Activated CD8-positive, alpha-beta memory T cell treated with anti-CD3 and anti-CD28 coated beads, Interleukin-2, amount 10 ng/mL, durations not matched to agents 7 days and 5 days (primary cell): ENCODE results near the gene EVA1C. TPM values are rescaled to one million over a fixed set of nuclear protein-coding genes. Genes with fewer than 3 reads are reported as not detected.
"Not testable (repeated sequence)": the region's sequence is repeated elsewhere in the genome, so short reads cannot be mapped to it uniquely, and the experiment has no call there.

Source experiments
- ATAC-seq: fragments of 150-1000 bp; cut with Tn5 transposase; one replicate; pipeline ENCODE4 v1.10.0; 2021; ENCODE audit warnings: moderate library complexity
- CTCF ChIA-PET: fragments of 350-600 bp; sonication (Branson Sonifier 250); formaldehyde crosslinking; loops from one replicate; lab custom pipeline; 2021; ENCODE audit warnings: antibody characterized with exemption; lab: Charles Lee
- DNase-seq: peaks from one replicate; pipeline ENCODE4 v3.0.0-alpha.2; 2020
- H3K27ac Mint-ChIP-seq: one replicate; pipeline ENCODE4 v1.8.0; 2021; ENCODE audit warnings: mild to moderate bottlenecking, mixed read lengths
- H3K27me3 Mint-ChIP-seq: one replicate; pipeline ENCODE4 v1.8.0; 2021; ENCODE audit warnings: mixed read lengths
- H3K36me3 Mint-ChIP-seq: one replicate; pipeline ENCODE4 v1.8.0; 2021; ENCODE audit warnings: mild to moderate bottlenecking, mixed read lengths
- H3K4me1 Mint-ChIP-seq: one replicate; pipeline ENCODE4 v1.8.0; 2021; ENCODE audit warnings: mixed read lengths
- H3K4me3 Mint-ChIP-seq: one replicate; pipeline ENCODE4 v1.8.0; 2021; ENCODE audit warnings: mild to moderate bottlenecking, moderate library complexity, mixed read lengths
- H3K9me3 Mint-ChIP-seq: one replicate; pipeline ENCODE4 v1.8.0; 2022; ENCODE audit warnings: low read depth, mixed read lengths
- total RNA-seq, 2 experiments: library from RNA; stranded (reverse); gene quantifications; one replicate each; pipeline ENCODE4 v1.2.3, GENCODE V29; 2021

The EVA1C gene
- total RNA-seq, 2 experiments from 2014 or later: 4.5 to 7.6 TPM

- H3K27me3 Mint-ChIP-seq: no peaks in the 10 kb centered on the region
- peaks cover 2% of the 10 kb centered on the region for H3K9me3 Mint-ChIP-seq
- no peak for ATAC-seq
- peaks cover 3% of the 10 kb centered on the region for H3K36me3 Mint-ChIP-seq
- no peak overlapping the region for H3K27ac Mint-ChIP-seq
- DNase-seq: no peak
- no peak overlapping the region for H3K4me3 Mint-ChIP-seq
- H3K4me1 Mint-ChIP-seq: no peaks in the 10 kb centered on the region
- CTCF ChIA-PET: interaction anchor here (0.8 to 2.0 kb wide), 2 partner anchors 56 to 253 kb away, joined by 4 to 7 read pairs; no protein-coding TSS in a partner anchor
Measured at GRCh38 chr21:32514275-32515055, 102.0 kb downstream of the EVA1C start.

DNA sequence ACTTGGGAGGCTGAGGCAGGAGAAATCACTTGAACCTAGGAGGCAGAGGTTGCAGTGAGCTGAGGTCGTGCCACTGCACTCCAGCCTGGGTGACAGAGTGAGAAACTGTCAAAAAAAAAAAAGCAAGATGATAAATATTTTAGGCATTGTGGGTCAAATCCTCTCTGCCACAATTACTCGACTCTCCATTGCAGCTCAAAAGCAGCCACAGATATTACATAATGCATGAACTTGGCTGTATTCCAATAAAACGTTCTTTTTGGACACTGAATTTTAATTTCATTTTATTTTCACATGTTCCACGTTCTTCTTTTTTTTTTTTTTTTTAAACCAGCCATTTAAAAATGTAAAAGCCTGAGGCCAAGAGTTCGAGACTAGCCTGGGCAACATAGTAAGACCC lies 103.4 kb downstream of the EVA1C start:
- CTCF ChIA-PET: no interaction called here
- no peaks in the 10 kb centered on the region for H3K4me1 Mint-ChIP-seq
- DNase-seq (no peak), ATAC-seq (no peak)
- no peaks in the 10 kb centered on the region for H3K27me3 Mint-ChIP-seq
- peaks cover 2% of the 10 kb centered on the region for H3K9me3 Mint-ChIP-seq
- no peak overlapping the region for H3K4me3 Mint-ChIP-seq
- no peak overlapping the region for H3K27ac Mint-ChIP-seq
- no peaks in the 10 kb centered on the region for H3K36me3 Mint-ChIP-seq

DNA sequence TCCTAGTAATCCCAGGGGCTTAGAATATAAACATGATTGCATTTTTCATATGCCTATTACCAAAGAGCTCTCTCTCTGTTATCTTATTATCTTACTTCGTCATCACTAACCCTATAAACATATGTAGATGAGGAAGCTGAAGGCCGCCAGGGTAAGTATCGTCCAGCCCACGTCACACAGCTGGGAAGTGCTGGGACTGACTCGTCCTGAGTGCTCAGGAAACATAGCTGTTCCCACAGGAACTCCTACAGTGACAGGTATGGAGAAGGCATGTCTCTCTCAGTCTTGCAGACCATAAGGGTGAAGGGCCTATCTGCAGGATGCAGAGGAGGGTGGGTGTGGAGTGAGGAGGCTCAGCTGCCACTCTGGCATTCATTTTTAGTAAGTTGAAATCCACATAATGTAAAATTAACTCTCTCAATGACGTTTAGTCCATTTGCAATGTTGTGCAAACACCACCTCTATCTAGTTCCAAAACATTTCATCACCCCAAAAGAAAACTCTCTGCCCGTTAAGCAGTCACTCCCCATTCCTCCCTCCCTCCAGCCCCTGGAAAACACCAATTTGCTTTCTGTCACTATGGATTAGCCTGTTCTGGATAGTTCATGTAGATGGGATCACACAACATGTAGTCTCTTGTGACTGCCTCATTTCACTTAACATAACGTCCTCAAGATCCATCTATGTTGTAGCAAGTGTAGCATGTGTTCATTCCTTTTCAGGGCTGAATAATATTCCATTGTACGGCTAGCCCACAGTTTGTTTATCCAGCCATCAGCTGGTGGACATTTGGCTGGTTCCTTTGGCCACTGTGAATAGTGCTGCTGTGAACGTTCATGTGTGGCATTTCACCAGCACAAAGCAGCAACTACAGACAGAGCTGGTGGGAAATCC lies 104.5 kb downstream of the EVA1C start:
- no peaks in the 10 kb centered on the region for H3K36me3 Mint-ChIP-seq
- H3K9me3 Mint-ChIP-seq: peaks cover 2% of the 10 kb centered on the region
- H3K27me3 Mint-ChIP-seq: no peaks in the 10 kb centered on the region
- no peak for ATAC-seq
- no peak for DNase-seq
- CTCF ChIA-PET: interaction anchor here (0.5 to 1.5 kb wide), 2 partner anchors 20 to 84 kb away, joined by 4 read pairs; no protein-coding TSS in a partner anchor
- H3K27ac Mint-ChIP-seq: no peak overlapping the region
- no peaks in the 10 kb centered on the region for H3K4me1 Mint-ChIP-seq
- no peak overlapping the region for H3K4me3 Mint-ChIP-seq

DNA sequence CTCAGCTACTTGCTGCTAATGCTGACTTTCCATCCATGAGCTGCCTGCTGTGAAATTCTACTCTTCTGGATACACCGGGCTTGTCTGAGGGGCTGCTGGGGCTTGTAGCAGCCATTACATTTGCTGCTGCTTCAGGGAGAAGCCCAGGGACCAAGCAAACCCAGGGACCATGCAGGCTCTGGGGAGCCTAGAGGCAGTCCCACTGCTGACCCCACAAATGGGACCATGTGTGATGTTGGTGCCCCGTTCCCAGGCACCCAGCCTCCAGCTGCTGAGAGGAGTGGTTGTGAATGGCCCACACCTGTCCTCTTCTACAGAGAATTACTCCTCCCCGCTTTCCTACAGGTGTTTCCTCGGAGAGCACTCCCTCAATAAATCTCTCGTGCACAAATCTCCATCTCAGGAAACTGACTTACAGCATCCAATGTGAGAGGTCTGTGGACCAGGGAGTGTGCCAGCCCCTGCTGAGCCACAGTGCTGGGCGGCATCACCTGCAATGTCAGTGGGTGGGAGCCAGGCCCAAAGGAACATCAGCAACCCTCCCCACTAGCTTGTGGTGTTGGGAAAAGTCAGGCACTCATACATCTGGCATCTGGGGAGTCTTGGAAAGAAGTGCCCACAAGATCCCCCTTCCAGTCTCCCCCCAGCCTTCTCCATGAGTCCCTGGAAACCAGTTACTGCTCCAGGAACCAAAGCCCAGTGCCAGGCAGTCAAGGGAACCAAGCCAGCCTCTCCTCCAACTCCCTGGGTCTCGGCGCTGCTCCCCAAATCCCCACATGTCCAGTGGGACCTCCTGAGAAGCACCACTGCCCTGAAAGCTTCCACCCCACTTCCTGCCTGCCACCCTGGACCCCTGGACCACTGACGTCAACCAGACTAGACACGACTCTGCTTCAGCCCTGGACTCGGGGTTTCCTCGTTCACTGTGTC lies 107.7 kb downstream of the EVA1C start:
- no peaks in the 10 kb centered on the region for H3K36me3 Mint-ChIP-seq
- no peaks in the 10 kb centered on the region for H3K27me3 Mint-ChIP-seq
- H3K9me3 Mint-ChIP-seq: peaks cover 2% of the 10 kb centered on the region
- CTCF ChIA-PET: no interaction called here
- ATAC-seq (no peak), DNase-seq (no peak)
- H3K27ac Mint-ChIP-seq: no peak overlapping the region
- H3K4me3 Mint-ChIP-seq: no peak overlapping the region
- no peaks in the 10 kb centered on the region for H3K4me1 Mint-ChIP-seq

- H3K4me3 Mint-ChIP-seq: no peak overlapping the region
- CTCF ChIA-PET: no interaction called here
- H3K27me3 Mint-ChIP-seq: no peaks in the 10 kb centered on the region
- DNase-seq (no peak), ATAC-seq (no peak)
- H3K4me1 Mint-ChIP-seq: no peaks in the 10 kb centered on the region
- no peaks in the 10 kb centered on the region for H3K36me3 Mint-ChIP-seq
- peaks cover 2% of the 10 kb centered on the region for H3K9me3 Mint-ChIP-seq
- no peak overlapping the region for H3K27ac Mint-ChIP-seq
Measured at GRCh38 chr21:32520875-32521735, 108.6 kb downstream of the EVA1C start.

- DNase-seq (no peak), ATAC-seq (no peak)
- H3K27me3 Mint-ChIP-seq: no peaks in the 10 kb centered on the region
- H3K9me3 Mint-ChIP-seq: peaks cover 2% of the 10 kb centered on the region
- no peaks in the 10 kb centered on the region for H3K4me1 Mint-ChIP-seq
- H3K27ac Mint-ChIP-seq: no peak overlapping the region
- CTCF ChIA-PET: no interaction called here
- no peaks in the 10 kb centered on the region for H3K36me3 Mint-ChIP-seq
- H3K4me3 Mint-ChIP-seq: no peak overlapping the region
Measured at GRCh38 chr21:32521736-32522355, 109.3 kb downstream of the EVA1C start.

GRCh38 chr21:32523463-32523862 lies 111.0 kb downstream of the EVA1C start:
- Mint-ChIP-seq H3K27me3 (no peaks in the 10 kb centered on the region), H3K9me3 (no peaks in the 10 kb centered on the region), H3K36me3 (no peaks in the 10 kb centered on the region), H3K27ac (no peak overlapping the region), H3K4me3 (no peak overlapping the region), H3K4me1 (no peaks in the 10 kb centered on the region)
- DNase-seq (no peak), ATAC-seq (no peak)
- CTCF ChIA-PET: no interaction called here

DNA sequence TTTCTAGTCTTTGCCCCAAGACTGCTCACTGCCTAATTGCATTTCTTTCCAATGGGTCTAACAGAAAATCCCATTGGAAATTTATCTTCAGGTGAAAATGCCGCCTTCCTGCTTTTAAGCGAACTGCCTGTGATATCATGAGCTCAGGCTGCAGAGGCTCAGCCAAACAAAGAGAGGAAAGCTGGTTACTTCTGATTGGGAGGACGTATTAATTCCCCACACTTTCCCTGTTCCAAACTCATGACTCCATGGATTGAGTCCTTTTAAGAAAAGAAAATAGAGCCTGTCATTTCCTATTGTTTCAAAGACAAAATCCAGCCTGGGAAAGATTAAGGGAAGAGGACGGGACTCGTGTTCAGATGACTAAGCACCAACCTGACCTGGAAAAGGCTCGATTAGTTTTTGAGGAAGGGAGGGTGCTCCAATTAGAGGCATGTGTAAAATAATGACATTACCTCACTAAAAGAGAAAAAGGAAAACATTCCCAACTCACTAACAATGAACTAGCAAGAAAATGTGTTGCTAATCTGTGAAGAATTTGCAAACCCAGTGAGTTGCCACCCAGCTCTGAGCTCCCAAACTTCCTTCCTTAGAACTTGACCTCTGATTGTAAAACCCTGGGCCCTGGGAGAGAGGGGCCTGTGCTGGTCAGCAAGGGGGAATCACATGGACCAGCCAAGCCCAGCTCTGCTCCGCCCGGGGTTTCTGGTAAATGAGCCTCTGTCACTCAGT lies 111.6 kb downstream of the EVA1C start:
- CTCF ChIA-PET: no interaction called here
- DNase-seq: no peak
- H3K4me1 Mint-ChIP-seq: no peaks in the 10 kb centered on the region
- no peaks in the 10 kb centered on the region for H3K27me3 Mint-ChIP-seq
- no peaks in the 10 kb centered on the region for H3K36me3 Mint-ChIP-seq
- H3K4me3 Mint-ChIP-seq: no peak overlapping the region
- no peak overlapping the region for H3K27ac Mint-ChIP-seq
- H3K9me3 Mint-ChIP-seq: no peaks in the 10 kb centered on the region
- ATAC-seq: no peak

DNA sequence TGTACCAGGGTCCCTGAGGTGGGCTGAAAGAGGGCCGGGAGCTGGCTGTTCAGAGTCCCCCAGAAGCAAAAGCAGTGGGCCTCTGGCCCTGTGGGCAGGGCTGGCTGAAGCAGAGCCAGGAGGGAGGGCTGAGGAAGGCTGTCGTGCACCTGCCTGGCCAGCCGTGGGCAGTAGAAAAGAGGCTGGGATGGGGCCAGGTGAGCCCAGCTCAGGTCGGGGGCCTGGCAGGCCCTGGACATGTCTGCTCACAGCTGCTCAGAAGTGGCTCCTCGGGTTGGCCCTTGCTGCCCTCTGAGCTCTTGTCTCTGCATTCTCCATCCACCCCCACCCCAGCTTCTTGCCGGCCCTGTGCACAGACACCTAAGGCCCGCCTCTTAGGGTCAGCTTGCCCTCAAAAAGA lies 112.8 kb downstream of the EVA1C start:
- no peak for ATAC-seq
- CTCF ChIA-PET: interaction anchor here (1.8 kb wide), 1 partner anchor 13 kb away, joined by 7 read pairs; no protein-coding TSS in a partner anchor
- H3K27ac Mint-ChIP-seq: no peak overlapping the region
- no peaks in the 10 kb centered on the region for H3K9me3 Mint-ChIP-seq
- DNase-seq: no peak
- no peak overlapping the region for H3K4me3 Mint-ChIP-seq
- H3K36me3 Mint-ChIP-seq: no peaks in the 10 kb centered on the region
- no peaks in the 10 kb centered on the region for H3K4me1 Mint-ChIP-seq
- no peaks in the 10 kb centered on the region for H3K27me3 Mint-ChIP-seq

GRCh38 chr21:32529679-32530078 lies 117.2 kb downstream of the EVA1C start:
- Mint-ChIP-seq H3K9me3 (peaks cover 3% of the 10 kb centered on the region), H3K4me1 (no peaks in the 10 kb centered on the region), H3K27me3 (no peaks in the 10 kb centered on the region), H3K27ac (no peak overlapping the region), H3K4me3 (no peak overlapping the region), H3K36me3 (no peaks in the 10 kb centered on the region)
- DNase-seq: no peak
- no peak for ATAC-seq
- CTCF ChIA-PET: interaction anchor here (0.5 kb wide), 1 partner anchor 36 kb away, joined by 3 read pairs; no protein-coding TSS in a partner anchor

GRCh38 chr21:32530809-32531208 lies 118.3 kb downstream of the EVA1C start:
- DNase-seq, H3K4me3 Mint-ChIP-seq, H3K4me1 Mint-ChIP-seq, H3K27ac Mint-ChIP-seq, CTCF ChIA-PET, H3K27me3 Mint-ChIP-seq, ATAC-seq, H3K36me3 Mint-ChIP-seq, H3K9me3 Mint-ChIP-seq: not testable (repeated sequence)
